OCI-LY7 (cell line): ENCODE results near the gene ALDH16A1. TPM values are rescaled to one million over a fixed set of nuclear protein-coding genes. Genes with fewer than 3 reads are reported as not detected.

Experiments
- BruUV-seq: library from RNA; stranded (reverse); fragments of 400-500 nt; replicated peaks from 2 replicates; lab custom pipeline; 2021; lab: Mats Ljungman, UMichigan
- CTCF ChIA-PET: fragments of 300-600 bp; sonication (Branson Sonifier 250); formaldehyde crosslinking; loops from one replicate; lab custom pipeline; 2022; ENCODE audit warnings: antibody characterized with exemption; ENCODE audit not compliant: unreplicated experiment; lab: Charles Lee
- POLR2A ChIA-PET: fragments of 300-600 bp; sonication (Branson Sonifier 250); formaldehyde crosslinking; loops from one replicate; lab custom pipeline; 2022; ENCODE audit warnings: antibody characterized with exemption; lab: Charles Lee
- DNase-seq: peaks from one replicate; pipeline ENCODE4 v3.0.0-alpha.2; 2015; ENCODE audit warnings: low spot score
- H2AFZ ChIP-seq: fragments of 200-600 bp; sonication (generic), shearing (Covaris generic); 2 replicates; pipeline ENCODE4 v1.6.1; 2014; ENCODE audit warnings: mild to moderate bottlenecking, antibody characterized with exemption, low read length, moderate library complexity
- H3K27ac ChIP-seq: fragments of 200-600 bp; sonication (generic); 2 replicates; pipeline ENCODE4 v1.5.1; 2014; ENCODE audit warnings: mixed run types, low read depth, mild to moderate bottlenecking, moderate library complexity, low read length, inconsistent platforms; ENCODE audit not compliant: poor library complexity, severe bottlenecking
- H3K36me3 ChIP-seq: fragments of 200-600 bp; sonication (generic); 2 replicates; pipeline ENCODE4 v1.6.1; 2014; ENCODE audit warnings: mild to moderate bottlenecking, antibody characterized with exemption, low read length, moderate library complexity, mixed read lengths; ENCODE audit not compliant: insufficient read depth
- H3K4me1 ChIP-seq: fragments of 200-600 bp; sonication (generic); 2 replicates; pipeline ENCODE4 v1.5.1; 2014; ENCODE audit warnings: mild to moderate bottlenecking, low read length; ENCODE audit not compliant: insufficient read depth, poor library complexity, severe bottlenecking
- H3K4me2 ChIP-seq: fragments of 200-600 bp; sonication (generic); 2 replicates; pipeline ENCODE4 v1.6.1; 2014; ENCODE audit warnings: mild to moderate bottlenecking, low read length
- H3K4me3 ChIP-seq: fragments of 200-600 bp; sonication (generic); 2 replicates; pipeline ENCODE4 v1.5.1; 2014; ENCODE audit warnings: mild to moderate bottlenecking, low read depth, low read length; ENCODE audit not compliant: poor library complexity, severe bottlenecking
- H3K79me2 ChIP-seq: fragments of 200-600 bp; sonication (generic); 2 replicates; pipeline ENCODE4 v1.6.1; 2016; ENCODE audit warnings: low read depth, mild to moderate bottlenecking, low read length, moderate library complexity, mixed read lengths; ENCODE audit not compliant: insufficient read depth
- H3K9me2 ChIP-seq: fragments of 200-600 bp; sonication (generic); 2 replicates; pipeline ENCODE4 v1.6.1; 2016; ENCODE audit warnings: mild to moderate bottlenecking, low read length, mixed read lengths; ENCODE audit not compliant: insufficient read depth
- H3K9me3 ChIP-seq: fragments of 200-600 bp; sonication (generic); 2 replicates; pipeline ENCODE4 v1.6.1; 2014; ENCODE audit warnings: mild to moderate bottlenecking, mixed run types, low read length, mixed read lengths
- H4K20me1 ChIP-seq: fragments of 200-600 bp; sonication (generic); 2 replicates; pipeline ENCODE4 v1.6.1; 2014; ENCODE audit warnings: mild to moderate bottlenecking, antibody characterized with exemption, low read length, moderate library complexity, mixed read lengths; ENCODE audit not compliant: insufficient read depth
- CTCF ChIP-seq: fragments of 200-600 bp; sonication (generic); conservative IDR thresholded peaks from 2 replicates; pipeline ENCODE4 v1.5.1; 2014; ENCODE audit warnings: mild to moderate bottlenecking, antibody characterized with exemption, low read length, moderate library complexity, mixed read lengths
- EZH2phosphoT487 ChIP-seq: fragments of 200-600 bp; sonication (generic); IDR thresholded peaks from 2 replicates; pipeline ENCODE4 v1.6.1; 2018; ENCODE audit warnings: low read depth, borderline replicate concordance, mild to moderate bottlenecking, mixed run types, antibody characterized with exemption, low read length, moderate library complexity, mixed read lengths
- intact Hi-C: fragments of 100-400 bp; cut with micrococcal nuclease; formaldehyde crosslinking; loops from one replicate; pipeline ENCODE4 v1.10.0; 2022; ENCODE audit not compliant: unreplicated experiment
- total RNA-seq, 2 experiments: library from RNA; depleted of rRNA in 1 of 2; stranded (reverse); fragments of >200 nt in 1 of 2; shearing (Covaris generic) in 1 of 2; gene quantifications; 2 replicates each; pipeline ENCODE4 v1.2.3, GENCODE V29; 2014 to 2022

ALDH16A1 gene
- total RNA-seq, 2 experiments from 2014 or later, result 26.0 to 55.4 TPM

GRCh38 chr19:49425922-49426592 lies 27.0 kb upstream of the ALDH16A1 start:
- Histone ChIP-seq H3K4me2 (peak overlapping the region; percentile 68), H4K20me1 (no peaks in the 10 kb centered on the region), H3K36me3 (no peaks in the 10 kb centered on the region), H3K27ac (no peak overlapping the region), H3K79me2 (no peaks in the 10 kb centered on the region), H2AFZ (peak overlapping the region; percentile 33; the same call in 1 of the 2 replicates), H3K9me2 (no peaks in the 10 kb centered on the region), H3K9me3 (no peaks in the 10 kb centered on the region), H3K4me3 (peak overlapping the region; percentile 59), H3K4me1 (peaks cover 69% of the 10 kb centered on the region)
- ChIA-PET CTCF (no interaction called here), POLR2A (no interaction called here)
- TF ChIP-seq CTCF, result no peak
- TF ChIP-seq EZH2phosphoT487, result no peak
- intact Hi-C loops, result no loop called here
- DNase-seq, result peak; percentile 80
- BruUV-seq, result no TSS peak

GRCh38 chr19:49427339-49427738 lies 25.7 kb upstream of the ALDH16A1 start:
- ChIA-PET POLR2A (no interaction called here), CTCF (no interaction called here)
- no peaks in the 10 kb centered on the region for H4K20me1 ChIP-seq

More at GRCh38 chr19:49427339-49427738, 25.7 kb upstream of the ALDH16A1 start:
- Histone ChIP-seq H3K9me3 (no peaks in the 10 kb centered on the region), H3K79me2 (no peaks in the 10 kb centered on the region), H3K9me2 (no peaks in the 10 kb centered on the region), H3K4me3 (no peak overlapping the region), H3K27ac (no peak overlapping the region), H3K4me1 (peaks cover 64% of the 10 kb centered on the region), H2AFZ (no peak overlapping the region), H3K36me3 (no peaks in the 10 kb centered on the region), H3K4me2 (0 out of 2 replicates have a peak overlapping the region, but pooled peaks have one; percentile 55)
- intact Hi-C loops, result no loop called here
- TF ChIP-seq EZH2phosphoT487 (no peak), CTCF (no peak)
- BruUV-seq, result no TSS peak
- no peak for DNase-seq
